ENCODE results near the gene EEF2.

GRCh38 chr19:4009990-4010807 is 24.9 kb upstream of the EEF2 start:
- TF ChIP-seq MYC (IDR thresholded peaks at IDR 0.05; ENCODE audit: low read depth, low read length), result no peak
- no peak for TF ChIP-seq EZH2 (IDR thresholded peaks at IDR 0.05; ENCODE audit: borderline replicate concordance, low read depth, low read length, severe bottlenecking)
- TF ChIP-seq POLR2A (IDR thresholded peaks at IDR 0.05; ENCODE audit: low read depth, low read length), result no peak
